H1 (cell line): ENCODE results near the gene NCAPG. TPM values are rescaled to one million over a fixed set of nuclear protein-coding genes. Genes with fewer than 3 reads are reported as not detected.

Experiments used
- CTCF ChIA-PET: fragments of 300-600 bp; sonication (Branson Sonifier 250); formaldehyde crosslinking; loops from one replicate; lab custom pipeline; 2021; ENCODE audit not compliant: partially characterized antibody; lab: Charles Lee
- POLR2A ChIA-PET: fragments of 300-600 bp; sonication (Branson Sonifier 250); formaldehyde crosslinking; loops from one replicate; lab custom pipeline; 2021; ENCODE audit warnings: inconsistent platforms; ENCODE audit not compliant: partially characterized antibody; lab: Charles Lee
- DNase-seq, 2 experiments: peaks; one replicate each; pipeline versions ENCODE4 v3.0.0 to v3.0.0-alpha.2; 2010 to 2022; ENCODE audit warnings: low spot score in 2 of 2, low read depth in 1 of 2, mixed read lengths in 1 of 2
- FAIRE-seq: peaks from 2 replicates; lab custom pipeline; 2011; peaks lifted over from hg19 to GRCh38; lab: Jason Lieb, UNC
- H2AFZ ChIP-seq: 2 replicates; pipeline ENCODE4 v1.8.1; 2012; ENCODE audit warnings: low read length, inconsistent platforms
- H2AK5ac ChIP-seq: 2 replicates; pipeline ENCODE4 v1.6.1; 2013; ENCODE audit warnings: low read depth, low read length
- H2BK120ac ChIP-seq: replicated peaks from 2 replicates; pipeline ENCODE3; 2013; ENCODE audit warnings: low read depth, low read length, inconsistent platforms
- H2BK12ac ChIP-seq: 2 replicates; pipeline ENCODE4 v1.6.1; 2013; ENCODE audit warnings: low read depth, low read length
- H2BK15ac ChIP-seq: 2 replicates; pipeline ENCODE4 v1.6.1; 2013; ENCODE audit warnings: low read length
- H2BK20ac ChIP-seq: 2 replicates; pipeline ENCODE4 v1.6.1; 2013; ENCODE audit warnings: low read length
- H2BK5ac ChIP-seq: 2 replicates; pipeline ENCODE4 v1.6.1; 2013; ENCODE audit warnings: low read depth, low read length
- H3K14ac ChIP-seq: 2 replicates; pipeline ENCODE4 v1.6.1; 2013; ENCODE audit warnings: inconsistent platforms; ENCODE audit not compliant: insufficient read length
- H3K18ac ChIP-seq: 2 replicates; pipeline ENCODE4 v1.6.1; 2013; ENCODE audit warnings: low read length; ENCODE audit errors: extremely low read depth
- H3K23ac ChIP-seq: 2 replicates; pipeline ENCODE4 v1.6.1; 2013; ENCODE audit warnings: inconsistent platforms; ENCODE audit not compliant: insufficient read length
- H3K23me2 ChIP-seq: 2 replicates; pipeline ENCODE4 v1.6.1; 2013; ENCODE audit warnings: low read depth, low read length
- H3K27ac ChIP-seq: 2 replicates; pipeline ENCODE4 v1.6.1; 2011; ENCODE audit warnings: low read depth, low read length, inconsistent platforms
- H3K27me3 ChIP-seq, 4 experiments: replicated peaks in 1 of 4; 1 replicate in 1 of 4; 2 replicates in 3 of 4; pipeline versions ENCODE4 v1.6.1 to v1.8.1; 2011 to 2013; ENCODE audit warnings: low read length in 3 of 4, mild to moderate bottlenecking in 3 of 4, inconsistent platforms in 2 of 4, mixed read lengths in 2 of 4, moderate library complexity in 1 of 4; ENCODE audit not compliant: control insufficient read depth in 3 of 4, insufficient read depth in 3 of 4; ENCODE audit errors: extremely low read depth in 1 of 4
- H3K36me3 ChIP-seq, 4 experiments: 2 replicates each; pipeline versions ENCODE4 v1.6.1 to v1.8.1; 2011 to 2013; ENCODE audit warnings: mild to moderate bottlenecking in 4 of 4, low read length in 3 of 4, moderate library complexity in 2 of 4, control low read depth in 1 of 4, inconsistent platforms in 1 of 4; ENCODE audit not compliant: insufficient read depth in 4 of 4, control insufficient read depth in 2 of 4
- H3K4ac ChIP-seq: replicated peaks from 2 replicates; pipeline ENCODE3; 2013; ENCODE audit warnings: low read length, low read depth, mixed read lengths, inconsistent platforms; ENCODE audit not compliant: insufficient read length
- H3K4me1 ChIP-seq, 4 experiments: replicated peaks in 1 of 4; 1 replicate in 1 of 4; 2 replicates in 3 of 4; pipeline versions ENCODE4 v1.6.1 to v1.8.1; 2011 to 2013; ENCODE audit warnings: low read length in 3 of 4, inconsistent platforms in 2 of 4, mixed read lengths in 1 of 4; ENCODE audit not compliant: insufficient read depth in 4 of 4, control insufficient read depth in 3 of 4
- H3K4me2 ChIP-seq, 2 experiments: 2 replicates each; pipeline versions ENCODE4 v1.6.1 to v1.8.1; 2011 to 2013; ENCODE audit warnings: low read depth in 2 of 2, low read length in 2 of 2, control low read depth in 1 of 2, inconsistent platforms in 1 of 2, mild to moderate bottlenecking in 1 of 2; ENCODE audit not compliant: insufficient read depth in 1 of 2
- H3K4me3 ChIP-seq, 4 experiments: fragments of 200-600, 300-600 bp in 1 of 4; sonication (generic), shearing (Covaris generic), sonication (Bioruptor Twin) in 1 of 4; 2 replicates each; pipeline versions ENCODE4 v1.5.1 to v1.8.1; 2011 to 2016; ENCODE audit warnings: low read length in 4 of 4, low read depth in 3 of 4, control low read depth in 2 of 4, inconsistent platforms in 2 of 4, mild to moderate bottlenecking in 2 of 4, mixed read lengths in 1 of 4, moderate library complexity in 1 of 4; ENCODE audit not compliant: insufficient read depth in 2 of 4; ENCODE audit errors: extremely low read depth in 1 of 4
- H3K56ac ChIP-seq: replicated peaks from 2 replicates; pipeline ENCODE3; 2013; ENCODE audit warnings: low read depth, mild to moderate bottlenecking, mixed read lengths, low read length, inconsistent platforms; ENCODE audit not compliant: insufficient read length
- H3K79me1 ChIP-seq: 2 replicates; pipeline ENCODE4 v1.6.1; 2013; ENCODE audit warnings: low read depth, low read length, control low read depth
- H3K79me2 ChIP-seq, 2 experiments: 2 replicates each; pipeline versions ENCODE4 v1.6.1 to v1.8.1; 2012 to 2013; ENCODE audit warnings: low read length in 2 of 2, mild to moderate bottlenecking in 2 of 2, inconsistent platforms in 1 of 2; ENCODE audit not compliant: insufficient read depth in 2 of 2, control insufficient read depth in 1 of 2
- H3K9ac ChIP-seq, 4 experiments: replicated peaks in 1 of 4; 1 replicate in 1 of 4; 2 replicates in 3 of 4; pipeline versions ENCODE4 v1.6.1 to v1.8.1; 2011 to 2013; ENCODE audit warnings: low read depth in 3 of 4, low read length in 3 of 4, control low read depth in 2 of 4, mild to moderate bottlenecking in 2 of 4, moderate library complexity in 2 of 4, inconsistent platforms in 1 of 4; ENCODE audit errors: extremely low read depth in 1 of 4
- H3K9me3 ChIP-seq, 2 experiments: 2 replicates each; pipeline versions ENCODE4 v1.6.1 to v1.8.1; 2012 to 2013; ENCODE audit warnings: mild to moderate bottlenecking in 2 of 2, moderate library complexity in 2 of 2, control low read depth in 1 of 2, inconsistent platforms in 1 of 2, low read depth in 1 of 2, low read length in 1 of 2, mixed read lengths in 1 of 2; ENCODE audit not compliant: insufficient read depth in 2 of 2
- H4K20me1 ChIP-seq, 2 experiments: replicated peaks in 1 of 2; 2 replicates each; pipeline versions ENCODE3 to v1.8.1; 2011 to 2013; ENCODE audit warnings: inconsistent platforms in 2 of 2, low read length in 2 of 2, mild to moderate bottlenecking in 1 of 2; ENCODE audit not compliant: insufficient read depth in 2 of 2, control insufficient read depth in 1 of 2
- H4K5ac ChIP-seq: 2 replicates; pipeline ENCODE4 v1.6.1; 2013; ENCODE audit warnings: low read length, low read depth, mixed read lengths, inconsistent platforms; ENCODE audit not compliant: insufficient read length
- H4K8ac ChIP-seq: 2 replicates; pipeline ENCODE4 v1.8.0; 2013; ENCODE audit warnings: mild to moderate bottlenecking, moderate library complexity, low read length, inconsistent platforms; ENCODE audit not compliant: insufficient read depth; ENCODE audit errors: extremely low read depth
- H4K91ac ChIP-seq: replicated peaks from 2 replicates; pipeline ENCODE3; 2013; ENCODE audit warnings: low read length, mixed read lengths, inconsistent platforms; ENCODE audit not compliant: insufficient read length
- BRCA1 ChIP-seq: IDR thresholded peaks from 2 replicates; pipeline ENCODE4 v1.6.1; 2012; ENCODE audit warnings: low read depth, low read length, improper control_type of control experiment
- JUN ChIP-seq: IDR thresholded peaks from 2 replicates; pipeline ENCODE4 v1.6.1; 2011; ENCODE audit warnings: low read depth, mild to moderate bottlenecking, improper control_type of control experiment, low read length
- MAFK ChIP-seq: IDR thresholded peaks from 2 replicates; pipeline ENCODE4 v1.6.1; 2012; ENCODE audit warnings: low read depth, mild to moderate bottlenecking, improper control_type of control experiment, low read length
- SP4 ChIP-seq: IDR thresholded peaks from 2 replicates; pipeline ENCODE4 v1.6.1; 2012; ENCODE audit warnings: low read length, inconsistent platforms
- TAF7 ChIP-seq: optimal IDR thresholded peaks from 2 replicates; pipeline ENCODE3; 2011; ENCODE audit warnings: low read depth, mild to moderate bottlenecking, inconsistent platforms, low read length, moderate library complexity, borderline replicate concordance
- WGBS, 2 experiments: shearing (Covaris generic) in 1 of 2; methylation state at CpG; one replicate each; pipeline versions ENCODE4 v1.1.6 to v1.1.7; 2013 to 2015; ENCODE audit warnings: low lambda C conversion rate in 2 of 2, mixed read lengths in 2 of 2, inconsistent platforms in 1 of 2, low coverage in 1 of 2, missing lambda C conversion rate in 1 of 2; ENCODE audit not compliant: insufficient replicate concordance in 2 of 2, insufficient coverage in 1 of 2, insufficient read length in 1 of 2; ENCODE audit errors: extremely low coverage in 1 of 2, missing lambda C conversion rate in 1 of 2; 5-methylcytosine and 5-hydroxymethylcytosine counted together
- polyA plus RNA-seq, 7 experiments: library from polyadenylated mRNA; depleted of rRNA in 3 of 7; stranded (reverse) in 5 of 7; unstranded in 2 of 7; fragments of >200 nt in 5 of 7; fragments of 200-250 nt in 2 of 7; gene quantifications; 1 replicate in 5 of 7; 2 replicates in 1 of 7; 4 replicates in 1 of 7; pipeline versions ENCODE4 v1.2.1 to v1.2.3, GENCODE V29; 2011 to 2013; ENCODE audit warnings: missing spikeins in 2 of 7, mixed read lengths in 2 of 7
- total RNA-seq: library from RNA; stranded (reverse); fragmentation: NEBNext Ultra II Directional; extraction: Animal tissue kit (Norgen Biotek cat#: 25700); gene quantifications from 2 replicates; pipeline ENCODE4 v1.2.1, GENCODE V29; 2021

The NCAPG gene
- total and polyA plus RNA-seq, 2 of the 8 experiments (the other 6 are each of a cell fraction or from before 2014, with no cell fraction given) = 12.9 to 52.3 TPM

GRCh38 chr4:17812801-17813200 lies 2.0 kb downstream of the NCAPG start:
- DNase-seq (no peak), FAIRE-seq (no peak)
- Histone ChIP-seq H4K91ac (no peak overlapping the region), H3K56ac (no peak overlapping the region), H2BK5ac (no peak overlapping the region), H2BK15ac (no peak overlapping the region), H3K79me1 (no peaks in the 10 kb centered on the region), H3K9ac (no peak overlapping the region; a peak in 2 of 7 replicates), H3K23me2 (peaks cover 3% of the 10 kb centered on the region; the same call in 1 of the 2 replicates), H2AK5ac (no peak overlapping the region), H3K79me2 (peaks cover 7 to 88% of the 10 kb centered on the region in 2 experiments; a peak in 3 of 4 replicates), H2BK120ac (no peak overlapping the region), H2AFZ (no peak overlapping the region), H3K4me2 (peak overlapping the region; percentile 71 to 73), H3K23ac (no peak overlapping the region), H3K9me3 (no peaks in the 10 kb centered on the region), H4K20me1 (peaks cover 6 to 7% of the 10 kb centered on the region in 2 experiments), H3K18ac (no peak overlapping the region), H2BK12ac (no peak overlapping the region), H3K4me3 (peak overlapping the region in 3 of 4 experiments; percentile 5 to 97 (median 18); a peak in 4 of 8 replicates), H3K14ac (no peak overlapping the region), H2BK20ac (no peak overlapping the region), H3K4ac (no peak overlapping the region), H3K27ac (no peak overlapping the region), H4K5ac (no peak overlapping the region), H3K4me1 (peaks cover 0 to 5% (median under 1%) of the 10 kb centered on the region in 4 experiments; a peak in 2 of 7 replicates), H3K36me3 (peaks cover 0 to 39% (median 14%) of the 10 kb centered on the region in 4 experiments; a peak in 6 of 8 replicates), H4K8ac (no peak overlapping the region), H3K27me3 (no peaks in the 10 kb centered on the region)
- ChIA-PET CTCF (no interaction called here), POLR2A (no interaction called here)
- 93% methylated on average over 3 of the region's 3 CpGs; no CpG with 5 or more reads in 1 of the 2 experiments for WGBS, 2 experiments
- TF ChIP-seq TAF7 (no peak), JUN (no peak), BRCA1 (no peak), MAFK (no peak), SP4 (no peak)
